VCaP (cell line): ENCODE results near the gene COL5A1.
A peak's percentile ranks its signal among the peaks of the same experiment; 100 is the strongest.

Source experiments
- H3K27ac ChIP-seq: fragments of 450-650 bp; 2 replicates; pipeline ENCODE4 v1.5.1; 2017
- TF ChIP-seq, protein P1 (sequence below): fragments of 450-650 bp; conservative IDR thresholded peaks from 2 replicates; pipeline ENCODE4 v1.5.1; 2017; ENCODE audit warnings: mild to moderate bottlenecking, moderate library complexity

COL5A1 gene

DNA sequence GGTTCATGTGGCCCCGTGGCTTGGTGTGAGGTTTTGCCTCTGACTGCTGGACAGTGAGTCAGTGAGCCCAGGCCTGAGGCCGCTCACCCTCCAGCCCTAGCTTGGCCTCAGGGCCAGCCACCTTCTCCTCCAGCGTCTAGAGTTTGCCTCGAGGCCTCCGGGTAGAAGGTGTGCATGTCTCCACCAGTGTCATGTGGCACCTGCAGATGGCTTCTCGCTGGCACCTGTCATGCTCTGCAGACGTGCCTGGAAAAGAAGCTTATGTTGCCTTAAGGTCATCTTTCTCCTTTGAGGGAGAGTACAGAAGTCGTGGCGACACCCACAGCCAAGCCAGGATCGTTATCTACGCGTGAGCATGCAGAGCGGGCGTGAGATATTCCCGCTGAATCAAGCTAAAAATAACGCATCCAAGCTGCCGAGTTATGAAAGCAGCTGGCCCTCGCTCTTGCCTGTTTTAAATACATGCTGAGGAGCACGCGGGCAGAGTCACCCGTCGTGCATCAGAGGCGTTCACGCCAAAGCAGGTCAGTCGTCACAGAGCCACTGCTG lies 159.3 kb downstream of the COL5A1 start:
- no peak overlapping the region for H3K27ac ChIP-seq
- TF ChIP-seq, protein P1, sequence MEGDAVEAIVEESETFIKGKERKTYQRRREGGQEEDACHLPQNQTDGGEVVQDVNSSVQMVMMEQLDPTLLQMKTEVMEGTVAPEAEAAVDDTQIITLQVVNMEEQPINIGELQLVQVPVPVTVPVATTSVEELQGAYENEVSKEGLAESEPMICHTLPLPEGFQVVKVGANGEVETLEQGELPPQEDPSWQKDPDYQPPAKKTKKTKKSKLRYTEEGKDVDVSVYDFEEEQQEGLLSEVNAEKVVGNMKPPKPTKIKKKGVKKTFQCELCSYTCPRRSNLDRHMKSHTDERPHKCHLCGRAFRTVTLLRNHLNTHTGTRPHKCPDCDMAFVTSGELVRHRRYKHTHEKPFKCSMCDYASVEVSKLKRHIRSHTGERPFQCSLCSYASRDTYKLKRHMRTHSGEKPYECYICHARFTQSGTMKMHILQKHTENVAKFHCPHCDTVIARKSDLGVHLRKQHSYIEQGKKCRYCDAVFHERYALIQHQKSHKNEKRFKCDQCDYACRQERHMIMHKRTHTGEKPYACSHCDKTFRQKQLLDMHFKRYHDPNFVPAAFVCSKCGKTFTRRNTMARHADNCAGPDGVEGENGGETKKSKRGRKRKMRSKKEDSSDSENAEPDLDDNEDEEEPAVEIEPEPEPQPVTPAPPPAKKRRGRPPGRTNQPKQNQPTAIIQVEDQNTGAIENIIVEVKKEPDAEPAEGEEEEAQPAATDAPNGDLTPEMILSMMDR: no peak

DNA sequence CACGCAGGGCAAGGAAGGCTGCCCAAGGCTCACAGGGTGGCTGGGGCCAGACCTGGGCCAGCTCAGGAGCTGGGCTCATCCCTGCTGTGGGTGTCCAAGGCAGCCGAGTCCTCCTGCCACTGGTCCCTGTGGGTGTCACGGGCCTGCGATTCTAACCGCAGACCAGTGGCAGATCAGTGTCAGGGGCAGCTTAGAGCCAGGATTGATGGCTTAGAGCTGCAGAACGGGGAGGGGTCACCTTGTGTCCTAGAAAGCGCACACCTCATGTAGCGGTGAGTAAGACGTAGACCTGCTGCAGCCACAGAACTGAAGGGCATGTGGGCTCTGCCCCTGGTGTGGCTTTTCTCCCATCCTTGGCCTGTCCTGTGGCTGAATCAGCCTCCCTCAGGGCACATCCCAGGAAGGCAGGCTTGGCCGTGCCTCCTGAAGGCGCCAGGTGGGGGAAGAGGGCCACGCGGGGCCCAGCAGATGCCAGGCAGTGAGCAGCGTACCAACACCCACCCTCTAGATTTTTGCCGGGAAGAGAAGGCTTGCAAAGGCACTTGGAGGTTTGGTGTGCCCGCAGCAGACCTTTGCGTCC lies 160.7 kb downstream of the COL5A1 start:
- TF ChIP-seq, protein P1: no peak
- no peak overlapping the region for H3K27ac ChIP-seq

DNA sequence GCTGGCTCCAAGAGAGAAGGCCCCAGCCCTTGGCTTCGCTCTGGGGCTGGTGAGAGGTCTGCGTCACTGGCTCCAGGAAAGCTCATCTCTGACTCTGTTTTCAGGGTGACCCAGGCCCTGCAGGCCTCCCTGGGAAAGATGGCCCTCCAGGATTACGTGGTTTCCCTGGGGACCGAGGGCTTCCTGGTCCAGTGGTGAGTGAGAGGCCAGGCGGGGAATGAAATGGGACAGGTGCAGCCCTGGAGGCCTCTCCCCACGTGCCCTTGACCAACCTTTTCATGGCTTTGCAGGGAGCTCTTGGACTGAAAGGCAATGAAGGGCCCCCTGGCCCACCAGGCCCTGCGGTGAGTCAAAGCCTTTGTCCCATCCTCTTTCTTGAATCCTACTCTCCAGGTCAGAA lies 163.3 kb downstream of the COL5A1 start:
- H3K27ac ChIP-seq: no peak overlapping the region
- TF ChIP-seq, protein P1: no peak

DNA sequence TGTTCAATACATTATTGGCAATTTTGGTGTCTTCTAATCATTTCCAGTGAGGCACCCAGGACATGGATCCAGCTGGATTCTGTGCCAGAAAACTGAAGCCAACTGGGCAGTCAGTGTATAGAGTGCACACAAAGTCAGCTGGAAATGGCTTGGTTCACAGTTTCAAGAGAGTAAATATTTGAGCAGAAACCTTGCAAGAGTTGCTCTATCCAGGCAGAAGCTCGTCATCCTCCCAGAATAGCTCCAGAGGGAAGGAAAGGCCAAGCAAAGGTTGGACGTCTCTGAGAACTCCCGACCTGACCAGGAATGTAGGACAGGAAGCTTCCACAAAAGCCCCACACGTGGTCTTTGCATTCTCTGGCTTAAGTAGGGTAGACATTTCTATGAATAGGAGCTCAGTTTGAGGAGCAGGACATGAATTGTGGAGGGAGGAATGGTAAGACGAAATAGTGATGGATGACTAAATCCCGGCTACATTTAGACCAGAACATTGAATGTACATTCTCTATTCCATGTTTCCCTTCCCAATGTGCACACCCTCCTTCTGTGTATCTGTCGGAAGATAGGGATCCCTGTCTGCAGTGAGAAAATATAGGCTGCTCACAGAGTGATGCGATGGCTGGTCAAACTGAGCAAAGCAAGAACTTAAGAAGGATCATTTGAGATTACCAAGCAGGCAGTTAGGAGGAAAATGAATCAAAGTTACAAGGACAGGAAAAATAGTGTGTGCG lies 166.3 kb downstream of the COL5A1 start:
- TF ChIP-seq, protein P1: no peak

DNA sequence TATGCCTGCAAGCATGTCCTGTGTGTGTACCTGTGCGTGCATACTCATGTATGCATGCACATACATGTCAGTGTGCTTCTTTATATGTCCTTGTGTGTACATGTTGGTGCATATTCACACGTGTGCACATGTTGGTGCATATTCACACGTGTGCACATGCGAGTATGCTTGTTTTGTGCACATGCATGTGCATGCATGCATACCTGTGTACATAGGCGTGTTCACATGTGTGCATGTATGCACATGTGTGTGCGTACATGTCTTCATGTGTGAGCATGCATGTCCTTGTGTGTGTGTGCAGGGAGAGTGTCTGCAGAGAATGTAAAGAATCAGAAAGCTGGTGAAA lies 166.8 kb downstream of the COL5A1 start:
- TF ChIP-seq, protein P1: no peak
- H3K27ac ChIP-seq: peak overlapping the region; percentile 54

More for the DNA sequence above, 166.3 kb downstream of the COL5A1 start:
- H3K27ac ChIP-seq: peak overlapping the region; percentile 54

DNA sequence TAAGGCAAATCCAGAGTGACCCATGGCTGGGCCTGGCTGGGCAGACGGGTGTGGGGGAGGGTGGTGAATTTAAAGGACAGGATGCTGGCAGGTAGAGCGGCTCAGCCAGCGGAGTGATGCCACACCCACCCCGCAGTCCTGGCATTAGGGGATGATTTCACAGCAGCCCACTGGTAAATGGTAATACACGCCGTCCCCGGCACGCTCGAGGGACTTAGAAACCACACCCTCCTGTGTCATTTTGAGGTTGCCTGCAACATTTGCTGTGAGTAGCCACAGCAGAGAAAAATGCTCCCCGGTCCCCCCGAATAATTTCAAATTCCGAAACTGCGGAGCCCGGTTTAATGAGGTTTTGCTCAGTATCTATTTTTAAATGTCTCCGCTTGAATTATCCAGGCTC lies 167.7 kb downstream of the COL5A1 start:
- peak overlapping the region; percentile 54; the same call in 1 of the 2 replicates for H3K27ac ChIP-seq
- TF ChIP-seq, protein P1: no peak

DNA sequence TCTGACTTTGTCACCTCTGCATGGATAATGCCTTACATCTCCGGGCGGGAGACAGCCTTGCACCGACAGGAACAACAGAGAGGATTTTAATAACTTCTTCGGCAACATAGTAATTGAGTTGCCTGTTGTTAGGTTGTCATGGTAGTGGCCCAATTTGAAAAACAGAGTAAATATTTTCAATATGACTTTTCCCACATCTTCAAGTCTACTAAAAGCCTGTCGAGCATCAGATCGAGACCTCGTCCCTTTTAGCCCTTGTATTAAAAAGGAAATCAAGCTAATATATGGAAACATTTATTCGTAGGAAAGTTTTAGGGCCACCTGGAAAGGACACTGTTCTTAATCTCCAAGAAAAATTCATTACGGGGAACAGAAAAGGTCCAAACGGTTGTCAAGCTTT lies 168.2 kb downstream of the COL5A1 start:
- TF ChIP-seq, protein P1: no peak
- H3K27ac ChIP-seq: no peak overlapping the region
